HEK293T (cell line): Measurements from ENCODE around the gene SPAG7.
A peak's percentile ranks its signal among the peaks of the same experiment; 100 is the strongest.

Source experiments
- CTCF ChIA-PET: fragments of 350-600 bp; formaldehyde crosslinking; extraction: SDS; loops from one replicate; lab custom pipeline; 2021; ENCODE audit warnings: antibody characterized with exemption, inconsistent platforms; lab: Yijun Ruan, JAX
- POLR2A ChIA-PET: fragments of 350-600 bp; formaldehyde crosslinking; extraction: SDS; loops from one replicate; lab custom pipeline; 2020; ENCODE audit warnings: antibody characterized with exemption, inconsistent platforms; lab: Yijun Ruan, JAX
- DNase-seq: peaks from one replicate; pipeline ENCODE4 v3.0.0; 2012; ENCODE audit warnings: mixed read lengths; ENCODE audit errors: extremely low spot score
- ARNT ChIP-seq: fragments of 450-650 bp; IDR thresholded peaks from 2 replicates; pipeline ENCODE4 v1.6.1; 2017; ENCODE audit warnings: mild to moderate bottlenecking
- BHLHE40 ChIP-seq: fragments of 450-650 bp; IDR thresholded peaks from 2 replicates; pipeline ENCODE4 v1.6.1; 2016; ENCODE audit warnings: mild to moderate bottlenecking, moderate library complexity, borderline replicate concordance
- CTBP1 ChIP-seq: fragments of 450-650 bp; IDR thresholded peaks from 2 replicates; pipeline ENCODE4 v1.6.1; 2016; ENCODE audit warnings: borderline replicate concordance
- ELF4 ChIP-seq: fragments of 450-650 bp; IDR thresholded peaks from 2 replicates; pipeline ENCODE4 v1.6.1; 2017; ENCODE audit warnings: antibody characterized with exemption
- FOXA1 ChIP-seq: fragments of 450-650 bp; IDR thresholded peaks from 2 replicates; pipeline ENCODE4 v1.6.1; 2016; ENCODE audit warnings: mild to moderate bottlenecking
- FOXK2 ChIP-seq: fragments of 450-650 bp; IDR thresholded peaks from 2 replicates; pipeline ENCODE4 v1.6.1; 2016; ENCODE audit warnings: mild to moderate bottlenecking
- FOXM1 ChIP-seq: fragments of 450-650 bp; IDR thresholded peaks from 2 replicates; pipeline ENCODE4 v1.6.1; 2017; ENCODE audit warnings: mild to moderate bottlenecking, borderline replicate concordance
- HDGF ChIP-seq: fragments of 450-650 bp; IDR thresholded peaks from 2 replicates; pipeline ENCODE4 v1.6.1; 2017; ENCODE audit warnings: antibody characterized with exemption, borderline replicate concordance
- L3MBTL2 ChIP-seq: fragments of 450-650 bp; conservative IDR thresholded peaks from 2 replicates; pipeline ENCODE4 v1.6.1; 2016; ENCODE audit warnings: mild to moderate bottlenecking
- LEF1 ChIP-seq: fragments of 450-650 bp; IDR thresholded peaks from 2 replicates; pipeline ENCODE4 v1.6.1; 2017; ENCODE audit warnings: mild to moderate bottlenecking, borderline replicate concordance
- NFRKB ChIP-seq: fragments of 450-650 bp; IDR thresholded peaks from 2 replicates; pipeline ENCODE4 v1.6.1; 2016; ENCODE audit warnings: mild to moderate bottlenecking, moderate library complexity
- SP1 ChIP-seq: fragments of 450-650 bp; IDR thresholded peaks from 2 replicates; pipeline ENCODE4 v1.6.1; 2017
- SUZ12 ChIP-seq: fragments of 450-650 bp; IDR thresholded peaks from 2 replicates; pipeline ENCODE4 v1.6.1; 2016; ENCODE audit warnings: mild to moderate bottlenecking
- TARDBP ChIP-seq: fragments of 450-650 bp; IDR thresholded peaks from 2 replicates; pipeline ENCODE4 v1.6.1; 2016
- ZNF384 ChIP-seq: fragments of 450-650 bp; IDR thresholded peaks from 2 replicates; pipeline ENCODE4 v1.6.1; 2016
- TF ChIP-seq, protein P1 (sequence below): fragments of 450-650 bp; IDR thresholded peaks from 2 replicates; pipeline ENCODE4 v1.6.1; 2016

The SPAG7 gene

DNA sequence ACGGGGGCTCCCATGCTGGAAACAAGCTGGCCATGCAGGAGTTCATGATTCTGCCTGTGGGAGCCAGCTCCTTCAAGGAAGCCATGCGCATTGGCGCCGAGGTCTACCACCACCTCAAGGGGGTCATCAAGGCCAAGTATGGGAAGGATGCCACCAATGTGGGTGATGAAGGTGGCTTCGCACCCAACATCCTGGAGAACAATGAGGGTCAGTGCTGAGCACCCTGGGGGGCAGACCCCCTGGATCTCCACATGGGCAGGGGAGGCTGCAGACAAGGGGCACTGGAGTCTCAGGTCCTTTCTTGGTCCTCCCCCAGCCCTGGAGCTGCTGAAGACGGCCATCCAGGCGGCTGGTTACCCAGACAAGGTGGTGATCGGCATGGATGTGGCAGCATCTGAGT is 12.5 kb downstream of the SPAG7 start:
- no peak for TF ChIP-seq FOXM1
- TF ChIP-seq LEF1 = no peak
- no peak for TF ChIP-seq ZNF384
- TF ChIP-seq BHLHE40 = no peak
- no peak for TF ChIP-seq NFRKB
- no peak for TF ChIP-seq TARDBP
- no peak for TF ChIP-seq SUZ12
- TF ChIP-seq FOXA1 = no peak
- TF ChIP-seq ELF4 = no peak
- no peak for TF ChIP-seq L3MBTL2
- TF ChIP-seq ARNT = no peak
- ChIA-PET CTCF (no interaction called here), POLR2A (interaction anchor here (1.6 to 9.2 kb wide), 3 partner anchors 8 to 15 kb away, joined by 4 to 110 read pairs (median 14); partner anchors contain the start of genes RNF167, SLC25A11 and SPAG7)
- DNase-seq = no peak

DNA sequence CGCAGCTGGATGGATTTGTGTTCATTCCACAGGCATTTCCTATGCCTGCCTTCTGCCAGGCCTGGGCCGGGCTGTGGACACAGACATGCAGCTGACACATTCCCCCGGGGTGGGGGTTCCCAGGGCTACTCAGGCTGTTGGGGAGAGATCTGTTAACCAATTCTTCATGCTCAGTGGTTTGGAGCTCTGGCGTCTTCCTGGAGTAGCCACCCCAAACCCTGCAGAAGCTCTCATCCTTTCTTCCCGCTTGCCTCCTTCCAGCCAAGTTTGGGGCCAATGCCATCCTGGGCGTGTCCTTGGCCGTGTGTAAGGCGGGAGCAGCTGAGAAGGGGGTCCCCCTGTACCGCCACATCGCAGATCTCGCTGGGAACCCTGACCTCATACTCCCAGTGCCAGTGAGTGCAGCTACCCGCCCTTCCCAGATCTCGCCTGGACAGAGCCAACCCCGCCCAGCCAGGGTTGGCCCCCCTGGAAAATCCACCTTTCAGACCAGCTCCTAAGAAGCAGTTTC is 14.1 kb downstream of the SPAG7 start:
- DNase-seq = no peak
- ChIA-PET POLR2A (interaction anchor here (7.2 to 9.2 kb wide), 2 partner anchors 13 to 14 kb away, joined by 101 to 110 read pairs; partner anchors contain the start of genes RNF167, SLC25A11 and SPAG7), CTCF (no interaction called here)
- TF ChIP-seq SP1 (no peak), FOXM1 (no peak), ELF4 (no peak), HDGF (no peak), CTBP1 (no peak), BHLHE40 (no peak), L3MBTL2 (no peak), FOXA1 (no peak), SUZ12 (no peak), ARNT (no peak), FOXK2 (no peak), TARDBP (no peak), LEF1 (no peak), ZNF384 (no peak), NFRKB (no peak)
- TF ChIP-seq, protein P1, sequence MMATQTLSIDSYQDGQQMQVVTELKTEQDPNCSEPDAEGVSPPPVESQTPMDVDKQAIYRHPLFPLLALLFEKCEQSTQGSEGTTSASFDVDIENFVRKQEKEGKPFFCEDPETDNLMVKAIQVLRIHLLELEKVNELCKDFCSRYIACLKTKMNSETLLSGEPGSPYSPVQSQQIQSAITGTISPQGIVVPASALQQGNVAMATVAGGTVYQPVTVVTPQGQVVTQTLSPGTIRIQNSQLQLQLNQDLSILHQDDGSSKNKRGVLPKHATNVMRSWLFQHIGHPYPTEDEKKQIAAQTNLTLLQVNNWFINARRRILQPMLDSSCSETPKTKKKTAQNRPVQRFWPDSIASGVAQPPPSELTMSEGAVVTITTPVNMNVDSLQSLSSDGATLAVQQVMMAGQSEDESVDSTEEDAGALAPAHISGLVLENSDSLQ = no peak

DNA sequence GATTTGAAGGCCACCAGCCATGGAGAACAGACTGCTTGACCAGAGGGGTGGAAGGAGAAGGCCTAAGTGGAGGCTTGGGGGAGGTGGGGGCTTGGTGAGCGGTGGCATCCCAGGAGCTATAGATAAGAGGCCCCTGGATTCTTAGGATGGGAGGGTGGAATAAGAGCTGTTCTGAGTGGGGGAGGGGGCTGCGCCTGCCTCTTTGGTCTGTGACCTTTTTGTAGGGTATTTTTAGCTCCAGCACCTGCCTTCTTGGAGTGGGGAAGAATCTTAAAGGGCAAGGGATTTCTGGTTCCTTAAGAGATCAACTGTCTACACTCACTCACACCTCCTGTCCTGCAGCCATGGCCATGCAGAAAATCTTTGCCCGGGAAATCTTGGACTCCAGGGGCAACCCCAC is 16.1 kb downstream of the SPAG7 start:
- POLR2A ChIA-PET = interaction anchor here (1.2 to 9.2 kb wide), 8 partner anchors 10 to 44 kb away, joined by 3 to 110 read pairs (median 4); partner anchors contain the start of genes RNF167, SLC25A11 and SPAG7
- TF ChIP-seq FOXM1 (no peak), ZNF384 (no peak), HDGF (no peak), FOXK2 (no peak), SUZ12 (no peak), TARDBP (no peak), SP1 (no peak), BHLHE40 (no peak), FOXA1 (no peak), CTBP1 (no peak), LEF1 (no peak), ELF4 (no peak), L3MBTL2 (no peak), ARNT (no peak)
- TF ChIP-seq, protein P1 = no peak
- no peak for DNase-seq
- CTCF ChIA-PET = interaction anchor here (1.1 to 1.2 kb wide), 2 partner anchors 11 to 42 kb away, joined by 3 read pairs; partner anchors contain the start of gene RNF167

DNA sequence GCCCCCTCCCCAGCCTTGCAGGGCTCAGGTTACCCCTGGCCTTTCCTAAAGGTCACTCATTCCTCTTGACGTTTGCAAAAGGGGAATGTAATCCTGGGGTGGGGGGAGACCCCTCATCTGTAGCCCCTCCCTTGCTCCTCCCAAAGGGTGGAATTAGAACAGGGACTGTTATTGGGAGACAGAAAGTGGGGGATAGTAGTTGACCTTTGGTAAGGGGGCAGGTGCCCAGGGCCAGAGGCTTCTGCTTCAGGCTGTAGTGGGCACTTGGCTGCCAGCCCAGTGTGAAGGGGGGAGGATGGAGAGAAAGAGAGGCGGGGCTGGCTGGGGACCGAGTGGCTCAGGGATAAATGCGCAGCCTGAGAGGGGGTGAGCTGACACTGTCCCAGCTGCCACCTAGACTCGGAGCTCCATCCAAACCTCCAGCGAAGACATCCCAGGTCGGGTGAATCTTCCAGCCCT is 16.8 kb downstream of the SPAG7 start, which contains the start of gene ENO3:
Gene ENO3, plus strand, starts transcription at position 374 of the 459 bp plus-strand sequence. CDS start 711 bp downstream, outside the sequence.
- CTCF ChIA-PET = interaction anchor here (1.1 kb wide), 1 partner anchor 42 kb away, joined by 3 read pairs; no protein-coding TSS in a partner anchor
- POLR2A ChIA-PET = interaction anchor here (1.2 to 9.2 kb wide), 7 partner anchors 11 to 43 kb away, joined by 3 to 110 read pairs (median 3); partner anchors contain the start of genes RNF167, SLC25A11 and SPAG7
- DNase-seq = no peak
- TF ChIP-seq ZNF384 = no peak
- TF ChIP-seq FOXK2 = no peak
- no peak for TF ChIP-seq TARDBP
- TF ChIP-seq SP1 = no peak

DNA sequence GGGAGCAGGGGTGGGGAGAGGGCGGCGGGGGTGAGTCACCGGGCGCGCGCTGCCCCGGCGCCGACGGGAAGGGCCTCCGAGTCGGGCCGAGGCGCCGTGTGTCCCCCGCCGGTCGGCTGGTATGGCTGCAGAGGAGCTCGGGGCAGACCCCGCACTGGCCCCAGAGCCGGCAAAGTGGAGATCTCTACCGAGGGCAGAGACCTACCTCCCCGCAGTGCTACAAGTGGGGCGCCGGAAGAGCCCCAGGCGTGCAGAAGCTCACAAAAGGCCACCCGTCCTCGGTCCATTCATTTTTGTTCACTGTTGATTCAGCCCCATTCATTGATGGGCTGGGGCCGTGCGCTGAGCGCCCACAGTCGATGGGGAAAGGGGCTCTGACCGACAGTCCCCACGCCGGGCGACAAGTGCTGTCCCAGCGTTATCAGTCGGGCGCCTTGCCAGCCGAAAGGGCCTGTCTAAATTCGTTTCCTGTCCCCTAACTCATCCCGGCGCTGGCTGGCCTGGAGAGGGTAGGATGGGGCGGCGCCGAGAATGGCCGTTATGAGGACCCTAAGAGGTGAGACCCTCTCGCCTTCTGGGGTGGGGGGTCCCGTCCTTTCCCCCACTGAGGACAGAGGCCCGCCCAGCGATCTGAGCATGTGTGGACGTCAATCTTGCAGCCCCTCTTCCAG is 17.4 kb downstream of the SPAG7 start:
- CTCF ChIA-PET = no interaction called here
- POLR2A ChIA-PET = interaction anchor here (1.0 to 9.2 kb wide), 4 partner anchors 11 to 42 kb away, joined by 3 to 110 read pairs (median 52); partner anchors contain the start of genes RNF167, SLC25A11 and SPAG7
- DNase-seq = no peak
- TF ChIP-seq BHLHE40 (no peak), CTBP1 (no peak), L3MBTL2 (no peak), NFRKB (no peak), TARDBP (no peak), FOXK2 (no peak), HDGF (no peak), ZNF384 (no peak), SUZ12 (no peak), ARNT (no peak), ELF4 (no peak), SP1 (no peak)

DNA sequence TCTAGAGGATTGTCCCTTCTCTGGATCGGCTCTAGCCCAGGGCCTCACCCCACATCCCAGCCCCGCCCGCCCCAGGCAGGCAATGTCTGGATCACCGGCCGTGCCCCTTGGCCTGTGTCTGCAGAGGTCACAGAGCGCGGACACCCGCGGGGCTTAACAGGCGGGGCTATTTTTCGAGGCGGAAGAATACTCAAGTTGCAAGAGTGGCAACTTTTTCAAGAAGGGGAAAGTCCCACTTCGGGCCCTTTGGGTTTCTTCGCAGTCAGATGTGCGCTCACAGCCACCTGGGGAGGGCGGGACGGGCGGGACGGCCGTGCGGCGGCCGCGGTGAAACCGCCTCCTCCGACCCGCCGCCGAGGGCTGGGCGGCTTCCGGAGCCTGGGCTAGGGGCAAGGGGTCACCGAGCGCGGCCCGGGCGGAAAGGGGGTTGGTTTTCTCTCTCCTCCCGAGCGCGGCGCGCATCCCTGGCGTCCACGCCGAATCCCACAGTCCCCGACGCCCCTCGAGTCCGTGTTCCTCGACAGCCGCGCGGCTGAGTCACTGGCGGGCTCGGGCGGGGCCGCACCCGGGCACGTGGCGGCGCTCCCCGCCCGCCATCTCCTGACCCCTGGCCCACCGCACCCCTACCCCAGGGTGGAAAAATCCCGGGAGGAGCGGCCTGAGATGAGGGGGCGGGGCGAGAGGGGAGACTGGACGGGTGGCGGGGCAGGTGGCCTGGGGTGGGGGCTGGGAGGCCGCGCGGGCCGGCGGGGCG is 18.1 kb downstream of the SPAG7 start:
- ChIA-PET CTCF (no interaction called here), POLR2A (interaction anchor here (0.5 to 9.2 kb wide), 12 partner anchors 8 to 46 kb away, joined by 3 to 110 read pairs (median 4); partner anchors contain the start of genes CAMTA2, RNF167, SLC25A11 and SPAG7)
- TF ChIP-seq FOXM1 (no peak), HDGF (no peak), ELF4 (no peak), L3MBTL2 (peak; percentile 86)
- peak; percentile 45 for DNase-seq
